Mucosa of rectum (tissue), 2 donors: ENCODE measurements around the gene HS3ST1.

Experiments used
- H3K27ac ChIP-seq, 2 donors: one replicate each; pipeline ENCODE4 v1.7.0; 2013; ENCODE audit warnings: inconsistent platforms in 2 of 2, low read depth in 2 of 2, low read length in 2 of 2
- H3K27me3 ChIP-seq, 2 donors: one replicate each; pipeline ENCODE4 v1.7.0; 2013; ENCODE audit warnings: low read length in 2 of 2; ENCODE audit not compliant: control insufficient read depth in 2 of 2, insufficient read depth in 2 of 2
- H3K36me3 ChIP-seq, 2 donors: one replicate each; pipeline ENCODE4 v1.7.0; 2013; ENCODE audit warnings: low read length in 2 of 2; ENCODE audit not compliant: control insufficient read depth in 2 of 2, insufficient read depth in 2 of 2
- H3K4me1 ChIP-seq, 2 donors: one replicate each; pipeline ENCODE4 v1.7.0; 2013; ENCODE audit warnings: low read length in 2 of 2, mild to moderate bottlenecking in 1 of 2; ENCODE audit not compliant: control insufficient read depth in 2 of 2, insufficient read depth in 2 of 2
- H3K4me3 ChIP-seq, 2 donors: one replicate each; pipeline ENCODE4 v1.7.0; 2013; ENCODE audit warnings: low read length in 2 of 2
- H3K9ac ChIP-seq, 2 donors: one replicate each; pipeline ENCODE4 v1.7.0; 2013; ENCODE audit warnings: low read length in 2 of 2, low read depth in 1 of 2, mild to moderate bottlenecking in 1 of 2
- H3K9me3 ChIP-seq, 2 donors: one replicate each; pipeline ENCODE4 v1.7.0; 2013; ENCODE audit warnings: low read length in 2 of 2; ENCODE audit not compliant: control insufficient read depth in 2 of 2
- donor health status: healthy.
- donor health status: Normal muscosa, but diverticular disease.

The HS3ST1 gene

DNA sequence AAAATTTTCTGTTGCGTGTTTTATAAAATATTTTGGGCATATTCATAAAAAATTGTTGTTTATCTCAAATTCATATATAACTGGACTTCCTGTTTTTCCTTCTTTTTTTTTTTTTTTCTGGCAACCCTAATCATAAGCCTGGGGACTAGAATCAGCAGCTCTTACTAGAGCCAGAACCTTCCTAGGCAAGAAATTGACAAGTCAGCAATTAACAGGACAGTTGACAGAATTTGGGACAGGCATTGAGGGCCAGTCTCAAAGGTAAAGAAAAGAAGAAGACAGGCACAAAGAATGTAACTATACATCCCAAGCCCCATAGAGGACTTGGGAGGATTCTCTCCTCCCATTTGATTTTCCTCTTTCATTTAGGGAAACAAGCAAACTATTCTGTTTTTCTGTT lies 35.0 kb upstream of the HS3ST1 start:
- H3K36me3 ChIP-seq: no peaks in the 10 kb centered on the region
- H3K4me1 ChIP-seq: no peaks in the 10 kb centered on the region
- H3K4me3 ChIP-seq: no peak overlapping the region
- peaks cover 0 to 3% of the 10 kb centered on the region in 2 donors for H3K9me3 ChIP-seq
- H3K27ac ChIP-seq: no peak overlapping the region
- H3K27me3 ChIP-seq: no peaks in the 10 kb centered on the region
- no peak overlapping the region for H3K9ac ChIP-seq

DNA sequence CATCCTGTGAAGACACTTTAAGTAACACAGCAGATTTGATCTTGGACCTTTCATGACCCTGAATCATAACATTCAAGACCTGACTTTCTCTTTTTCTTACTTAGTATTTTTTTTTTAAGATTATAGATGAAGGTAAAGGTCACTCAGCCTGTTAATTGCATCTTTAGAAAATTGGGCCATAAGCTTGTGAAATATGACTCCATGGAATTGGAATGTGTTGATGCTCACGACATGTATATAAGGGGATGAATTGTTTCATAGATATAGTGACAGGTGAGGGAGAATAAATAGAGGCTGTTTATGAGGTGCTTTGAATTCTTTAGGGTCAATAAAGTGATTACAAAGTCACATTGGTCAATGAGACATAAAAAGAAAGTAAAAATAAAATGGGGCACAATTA lies 27.7 kb upstream of the HS3ST1 start:
- H3K27me3 ChIP-seq: no peaks in the 10 kb centered on the region
- no peak overlapping the region for H3K27ac ChIP-seq
- peaks cover 3 to 6% of the 10 kb centered on the region in 2 donors for H3K4me1 ChIP-seq
- no peak overlapping the region for H3K9ac ChIP-seq
- peaks cover 0 to 3% of the 10 kb centered on the region in 2 donors for H3K9me3 ChIP-seq
- H3K4me3 ChIP-seq: no peak overlapping the region
- H3K36me3 ChIP-seq: no peaks in the 10 kb centered on the region

DNA sequence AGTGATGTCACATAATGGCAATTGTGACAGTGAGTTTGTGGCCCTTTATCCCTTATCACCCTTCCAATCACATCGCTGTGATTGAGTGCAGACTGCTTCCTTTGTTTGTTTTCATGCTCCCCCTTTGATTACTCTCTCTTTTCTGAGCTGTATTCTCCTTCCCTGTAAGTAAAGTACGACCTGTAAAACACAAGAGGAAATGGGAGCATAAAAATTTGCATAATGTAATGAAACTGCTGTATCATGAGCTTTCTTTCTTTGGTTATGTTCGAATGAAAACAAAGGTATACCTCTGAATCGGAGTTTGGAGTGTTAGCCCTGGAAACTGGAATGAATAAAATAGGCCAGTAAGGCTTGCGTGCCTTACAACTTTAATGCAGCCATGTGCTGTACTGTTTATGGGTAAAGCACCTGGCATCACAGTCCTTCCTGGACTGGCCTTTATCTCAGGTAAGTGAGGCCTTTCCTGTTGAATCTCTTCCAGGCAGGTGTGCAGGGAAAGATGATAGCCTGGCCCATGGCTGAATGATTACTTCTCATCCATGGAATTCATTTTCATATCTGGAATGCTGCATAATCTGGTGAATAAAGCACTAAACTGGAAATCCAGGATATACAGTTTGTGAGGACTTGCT lies 26.6 kb upstream of the HS3ST1 start:
- no peak overlapping the region for H3K9ac ChIP-seq
- H3K27ac ChIP-seq: peak overlapping the region; percentile 49
- no peaks in the 10 kb centered on the region for H3K27me3 ChIP-seq
- H3K4me1 ChIP-seq: peaks cover 3 to 6% of the 10 kb centered on the region in 2 donors
- H3K36me3 ChIP-seq: no peaks in the 10 kb centered on the region
- peaks cover 0 to 3% of the 10 kb centered on the region in 2 donors for H3K9me3 ChIP-seq
- peak overlapping the region in 1 of 2 donors; percentile 13 for H3K4me3 ChIP-seq

DNA sequence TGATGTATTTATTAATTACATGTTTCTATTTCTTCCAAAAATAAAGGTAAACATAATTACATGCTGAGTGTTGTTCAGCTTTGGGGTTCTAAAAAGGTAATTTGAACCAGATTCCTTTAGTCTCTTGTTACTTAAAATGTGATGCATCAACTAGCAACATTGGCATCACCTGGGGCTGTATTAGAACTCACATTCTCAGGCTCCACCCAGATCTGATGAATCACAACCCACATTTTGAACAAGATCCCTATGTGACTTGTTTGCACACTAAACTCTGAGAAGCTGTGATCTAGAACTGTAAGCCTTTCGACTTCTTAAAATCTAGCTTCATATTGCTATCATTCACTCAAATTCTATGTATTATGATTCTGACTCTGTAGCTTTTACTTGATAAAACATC lies 23.0 kb upstream of the HS3ST1 start:
- Histone ChIP-seq H3K27me3 (no peaks in the 10 kb centered on the region), H3K9ac (no peak overlapping the region), H3K9me3 (no peaks in the 10 kb centered on the region), H3K4me3 (no peak overlapping the region), H3K27ac (no peak overlapping the region), H3K4me1 (peaks cover 3 to 6% of the 10 kb centered on the region in 2 donors), H3K36me3 (no peaks in the 10 kb centered on the region)

DNA sequence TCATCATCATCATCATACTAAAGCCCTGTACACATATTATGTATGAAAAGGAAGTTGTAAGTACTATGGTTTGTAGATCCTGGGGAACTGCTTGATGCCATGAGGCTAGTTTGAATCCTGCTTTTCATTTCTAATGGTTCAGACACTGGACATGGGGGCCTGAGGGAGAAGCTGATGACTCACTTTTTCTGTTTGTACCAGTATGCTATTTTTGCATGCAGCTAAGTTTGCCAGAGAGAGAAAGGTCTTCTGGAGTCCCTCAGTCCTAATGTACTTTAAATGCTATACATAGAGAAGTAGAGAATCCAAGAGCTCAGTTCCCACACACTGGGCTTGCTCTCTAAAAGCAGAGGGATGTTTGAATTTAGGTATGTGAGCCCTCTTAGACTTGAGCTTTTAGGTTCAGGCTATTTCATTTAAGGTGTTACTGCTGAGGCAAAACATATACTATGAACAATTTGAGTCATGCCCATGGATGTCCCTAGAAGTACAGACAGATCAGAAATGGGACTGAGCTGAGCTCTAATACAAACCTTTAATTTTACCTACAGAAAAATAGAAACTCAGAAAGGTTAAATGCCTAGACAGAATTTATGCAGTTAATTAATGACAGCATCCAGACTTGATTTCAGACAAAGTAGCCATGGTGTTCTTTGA lies 17.6 kb upstream of the HS3ST1 start:
- H3K9me3 ChIP-seq: no peaks in the 10 kb centered on the region
- H3K4me1 ChIP-seq: no peaks in the 10 kb centered on the region
- no peaks in the 10 kb centered on the region for H3K27me3 ChIP-seq
- H3K27ac ChIP-seq: no peak overlapping the region
- no peak overlapping the region for H3K4me3 ChIP-seq
- no peaks in the 10 kb centered on the region for H3K36me3 ChIP-seq
- H3K9ac ChIP-seq: no peak overlapping the region

DNA sequence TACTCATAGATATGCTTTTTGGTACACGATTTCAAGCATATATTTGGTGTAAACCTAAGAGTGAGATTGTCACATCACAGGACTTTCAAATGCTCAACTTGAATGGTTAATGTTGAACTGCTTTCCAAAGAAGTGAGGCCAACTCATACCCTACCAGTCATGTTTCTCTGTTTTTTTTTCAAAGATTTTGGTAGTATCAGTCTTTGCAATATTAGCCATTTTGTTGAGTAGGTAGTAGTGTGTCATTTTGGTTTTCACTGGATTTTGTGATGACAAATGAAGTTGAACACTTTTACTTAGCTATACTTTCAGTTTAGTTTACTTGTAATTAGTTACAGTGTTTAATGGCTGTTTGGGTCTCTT lies 12.5 kb upstream of the HS3ST1 start:
- no peaks in the 10 kb centered on the region for H3K36me3 ChIP-seq
- no peaks in the 10 kb centered on the region for H3K4me1 ChIP-seq
- H3K9ac ChIP-seq: no peak overlapping the region
- no peaks in the 10 kb centered on the region for H3K9me3 ChIP-seq
- no peak overlapping the region for H3K27ac ChIP-seq
- H3K27me3 ChIP-seq: no peaks in the 10 kb centered on the region
- no peak overlapping the region for H3K4me3 ChIP-seq

DNA sequence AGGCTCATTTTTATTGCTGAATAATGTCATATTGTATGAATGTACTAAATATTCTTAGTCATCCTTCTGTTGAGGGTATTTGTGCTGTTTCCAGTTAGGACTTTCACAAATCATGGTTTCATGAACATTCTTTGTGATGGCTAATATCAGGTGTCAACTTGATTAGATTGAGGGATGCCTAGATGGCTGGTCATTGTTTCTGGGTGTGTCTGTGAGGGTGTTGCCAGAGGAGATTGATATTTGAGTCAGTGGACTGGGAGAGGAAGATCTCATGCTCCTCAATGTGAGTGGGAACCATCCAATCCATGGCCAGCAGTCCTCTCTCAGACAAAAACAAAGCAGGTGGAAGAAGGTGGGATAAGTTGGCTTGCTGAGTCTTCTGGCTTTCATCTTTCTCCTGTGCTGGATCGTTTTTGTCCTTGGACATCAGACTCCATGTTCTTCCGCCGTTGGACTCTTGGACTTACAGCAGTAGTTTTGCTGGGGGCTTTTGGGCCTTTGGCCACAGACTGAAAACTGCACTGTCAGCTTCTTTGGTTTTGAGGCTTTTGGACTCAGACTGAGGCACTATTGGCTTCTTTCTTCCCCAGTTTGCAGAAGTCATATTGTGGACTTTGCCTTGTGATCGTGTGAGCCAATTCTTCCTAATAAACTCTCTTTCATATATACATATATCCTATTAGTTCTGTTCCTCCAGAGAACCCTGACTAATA lies 11.9 kb upstream of the HS3ST1 start:
- Histone ChIP-seq H3K4me1 (no peaks in the 10 kb centered on the region), H3K27ac (peak overlapping the region in 1 of 2 donors; percentile 24), H3K9ac (no peak overlapping the region), H3K9me3 (no peaks in the 10 kb centered on the region), H3K27me3 (no peaks in the 10 kb centered on the region), H3K36me3 (no peaks in the 10 kb centered on the region), H3K4me3 (no peak overlapping the region)

DNA sequence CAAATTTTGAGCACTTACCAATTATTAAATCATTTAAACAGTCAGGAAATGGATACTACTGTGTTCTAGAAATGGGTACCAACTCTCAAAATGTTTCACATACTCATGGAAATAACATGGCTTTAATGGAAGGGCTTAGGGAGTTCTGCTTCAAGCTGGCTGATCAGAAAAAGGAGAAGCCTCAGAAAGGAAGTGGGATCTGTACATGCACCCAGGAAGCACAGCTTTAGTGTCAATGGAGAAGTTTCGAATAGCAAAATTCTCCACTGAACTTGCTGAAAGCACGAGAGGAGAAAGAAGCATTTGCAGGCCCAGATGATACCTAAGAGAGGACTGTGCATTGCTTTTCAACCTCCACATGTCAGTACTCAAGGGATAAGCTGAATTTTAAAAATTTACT lies 11.1 kb upstream of the HS3ST1 start:
- Histone ChIP-seq H3K9ac (no peak overlapping the region), H3K4me1 (no peaks in the 10 kb centered on the region), H3K9me3 (no peaks in the 10 kb centered on the region), H3K4me3 (no peak overlapping the region), H3K27ac (no peak overlapping the region), H3K27me3 (no peaks in the 10 kb centered on the region), H3K36me3 (no peaks in the 10 kb centered on the region)

DNA sequence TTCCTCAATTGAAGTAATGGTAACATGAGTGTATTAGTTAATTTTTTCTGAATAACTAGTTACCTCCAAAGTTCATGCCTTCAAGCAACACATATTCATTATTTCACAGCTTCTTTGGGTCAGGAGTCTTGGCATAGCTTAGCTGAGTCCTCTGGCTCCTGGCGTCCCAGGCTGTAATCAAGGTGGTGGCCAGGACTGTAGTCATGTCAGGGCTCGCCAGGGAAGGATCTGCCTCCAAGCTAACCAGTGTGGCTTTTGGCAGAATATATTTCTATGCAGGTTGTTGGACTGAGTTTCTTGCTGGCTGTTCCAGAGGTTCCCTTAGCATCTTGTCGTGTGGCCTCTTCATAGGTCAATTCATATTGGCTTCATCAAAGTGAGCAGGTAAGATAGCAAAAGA lies 10.0 kb upstream of the HS3ST1 start:
- Histone ChIP-seq H3K4me1 (no peaks in the 10 kb centered on the region), H3K4me3 (no peak overlapping the region), H3K36me3 (peaks cover 0 to 2% of the 10 kb centered on the region in 2 donors), H3K27ac (no peak overlapping the region), H3K27me3 (no peaks in the 10 kb centered on the region), H3K9me3 (no peaks in the 10 kb centered on the region), H3K9ac (no peak overlapping the region)

DNA sequence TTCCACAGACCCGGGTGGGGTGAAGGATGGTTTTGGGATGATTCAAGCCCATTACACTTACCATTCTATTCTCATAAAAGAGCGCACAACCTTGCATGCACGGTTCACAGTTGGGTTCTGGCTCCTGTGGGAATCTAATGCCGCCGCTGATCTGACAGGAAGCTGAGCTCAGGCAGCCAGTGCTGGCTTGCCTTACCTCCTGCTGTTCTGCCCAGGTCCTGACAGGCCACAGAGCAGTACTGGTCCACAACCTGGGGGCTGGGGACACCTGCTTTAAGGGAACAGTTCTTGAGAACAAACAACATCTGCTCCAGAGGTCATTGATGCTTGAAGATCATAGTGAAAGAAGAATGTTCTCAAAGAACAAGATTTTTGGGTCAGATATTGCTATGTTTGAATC lies 8.0 kb upstream of the HS3ST1 start:
- no peak overlapping the region for H3K27ac ChIP-seq
- H3K4me1 ChIP-seq: peaks cover 0 to 4% of the 10 kb centered on the region in 2 donors
- no peak overlapping the region for H3K4me3 ChIP-seq
- H3K36me3 ChIP-seq: peaks cover 0 to 2% of the 10 kb centered on the region in 2 donors
- H3K27me3 ChIP-seq: no peaks in the 10 kb centered on the region
- H3K9me3 ChIP-seq: no peaks in the 10 kb centered on the region
- H3K9ac ChIP-seq: no peak overlapping the region
